ENCODE data around the gene IL10RB.

IL10RB gene

DNA sequence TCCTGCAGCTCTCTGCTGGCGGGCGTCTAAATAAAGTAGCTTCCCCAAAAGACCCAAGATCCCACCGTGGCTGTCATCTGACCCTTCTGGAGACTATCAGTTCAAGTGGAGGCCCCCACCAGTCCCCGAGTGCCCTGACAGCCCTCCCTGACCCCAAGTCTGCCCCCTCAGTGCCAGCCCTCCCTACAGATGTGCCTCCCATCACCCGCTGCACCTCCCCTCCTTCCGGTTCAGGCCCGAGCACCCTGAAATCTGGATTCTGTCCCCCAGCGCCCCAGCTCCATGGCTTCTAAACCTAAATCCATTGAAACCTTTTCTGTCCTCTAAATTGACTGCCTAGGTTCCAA lies 595 bp downstream of the IL10RB start:
- no peak for DNase-seq (ENCODE audit: low read depth in 2 of 2)

DNA sequence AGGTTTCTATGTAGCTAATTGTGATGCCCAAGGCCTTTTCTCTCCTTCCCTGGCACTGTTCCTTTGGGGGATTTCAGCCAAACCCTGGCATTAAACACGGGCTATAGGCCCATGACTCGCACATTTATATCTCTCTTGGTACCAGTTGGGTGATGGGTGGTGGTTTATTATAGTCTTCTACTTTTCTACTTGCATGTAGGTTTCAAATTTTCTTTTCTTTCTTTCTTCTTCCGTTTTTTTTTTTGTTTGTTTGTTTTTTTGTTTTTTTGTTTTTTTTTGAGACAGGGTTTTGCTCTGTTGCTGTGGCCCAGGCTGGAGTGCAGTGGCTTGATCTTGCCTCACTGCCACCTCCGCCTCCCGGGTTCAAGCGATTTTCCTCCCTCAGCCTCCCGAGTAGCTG lies 1.1 kb downstream of the IL10RB start:
- DNase-seq (ENCODE audit: low read depth in 2 of 2): no peak

DNA sequence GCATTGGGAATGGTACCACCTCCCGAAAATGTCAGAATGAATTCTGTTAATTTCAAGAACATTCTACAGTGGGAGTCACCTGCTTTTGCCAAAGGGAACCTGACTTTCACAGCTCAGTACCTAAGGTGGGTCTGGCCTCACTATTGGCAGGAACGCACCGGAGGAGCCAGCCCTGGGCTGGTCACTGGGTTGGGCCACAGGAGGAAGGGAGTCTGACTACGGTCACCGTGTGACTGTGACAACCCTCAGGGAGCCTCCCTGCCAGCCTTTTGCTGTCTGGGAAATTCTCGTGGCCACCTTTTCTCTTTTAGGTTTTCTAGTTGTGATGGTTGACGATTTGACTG lies 2.2 kb downstream of the IL10RB start:
- no peak for DNase-seq (ENCODE audit: low read depth in 2 of 2)

DNA sequence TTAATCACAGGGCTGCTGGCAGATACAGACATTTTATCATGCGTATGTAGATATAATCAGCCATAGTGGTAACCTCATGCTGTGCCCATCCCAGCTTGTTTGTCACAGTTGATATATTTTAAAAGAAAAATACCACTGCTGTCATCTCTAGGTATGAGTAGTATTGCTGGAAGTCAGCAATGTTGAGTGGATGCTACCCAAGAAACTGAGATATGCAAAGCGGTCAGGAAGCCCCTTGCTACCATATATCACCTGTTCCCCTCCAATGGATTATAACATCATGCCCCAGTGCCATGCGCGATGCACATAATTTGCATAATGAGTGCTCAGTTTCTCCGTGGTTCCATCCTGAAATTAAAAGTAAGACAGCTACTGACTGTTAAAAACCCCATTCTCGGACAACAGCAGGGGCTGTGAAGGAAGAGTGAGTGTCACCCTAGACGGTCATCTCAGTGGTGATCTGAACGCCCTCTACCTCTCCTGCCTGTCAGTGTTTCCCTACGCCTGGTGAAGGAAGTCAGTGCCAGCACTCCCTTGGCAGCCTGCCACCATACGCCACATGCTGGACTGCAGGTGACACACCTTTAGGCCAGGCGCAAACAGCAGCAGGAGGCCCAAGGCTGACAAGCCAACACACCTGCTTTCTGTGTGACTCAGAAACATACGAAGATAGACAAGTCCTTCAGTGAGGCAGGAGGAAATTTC lies 2.7 kb downstream of the IL10RB start:
- DNase-seq (ENCODE audit: low read depth in 2 of 2): no peak

DNA sequence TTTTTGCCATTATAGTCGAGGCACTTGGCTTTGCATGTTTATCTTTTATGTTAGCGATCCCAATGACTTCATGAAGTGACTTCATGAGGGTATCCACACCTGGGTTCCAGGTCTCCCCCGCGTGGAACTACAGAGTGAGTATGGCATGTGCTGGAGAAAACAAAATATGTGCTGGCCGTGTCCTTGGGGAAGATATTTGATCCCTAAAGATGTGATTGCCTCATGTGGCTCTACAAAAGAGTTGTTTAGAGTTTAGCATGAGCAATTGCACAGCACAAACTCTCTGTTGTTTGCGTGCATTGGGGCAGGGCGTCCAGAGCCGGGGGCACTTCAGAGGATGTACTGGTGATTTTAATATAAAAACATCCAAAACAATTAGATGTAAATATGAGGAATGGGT lies 4.8 kb downstream of the IL10RB start:
- no peak for DNase-seq (ENCODE audit: low read depth in 2 of 2)

DNA sequence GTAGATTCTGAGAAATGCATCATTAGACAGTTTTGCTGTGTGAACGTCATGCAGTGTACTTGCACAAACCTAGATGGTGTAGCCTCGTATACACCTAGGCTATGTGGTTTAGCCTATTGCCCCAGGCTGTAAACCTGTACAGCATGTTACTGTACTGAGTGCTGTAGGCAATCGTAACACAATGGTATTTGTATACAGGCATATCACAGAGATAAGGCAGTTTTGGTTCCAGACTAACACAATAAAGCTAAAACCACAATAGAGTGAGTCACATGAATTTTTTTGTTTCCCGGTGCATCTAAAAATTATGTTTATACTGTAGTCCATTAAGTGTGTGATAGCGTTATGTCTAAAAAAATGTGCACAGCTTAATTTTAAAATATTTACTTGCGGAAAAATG lies 6.9 kb downstream of the IL10RB start:
- DNase-seq (ENCODE audit: low read depth in 2 of 2): no peak

DNA sequence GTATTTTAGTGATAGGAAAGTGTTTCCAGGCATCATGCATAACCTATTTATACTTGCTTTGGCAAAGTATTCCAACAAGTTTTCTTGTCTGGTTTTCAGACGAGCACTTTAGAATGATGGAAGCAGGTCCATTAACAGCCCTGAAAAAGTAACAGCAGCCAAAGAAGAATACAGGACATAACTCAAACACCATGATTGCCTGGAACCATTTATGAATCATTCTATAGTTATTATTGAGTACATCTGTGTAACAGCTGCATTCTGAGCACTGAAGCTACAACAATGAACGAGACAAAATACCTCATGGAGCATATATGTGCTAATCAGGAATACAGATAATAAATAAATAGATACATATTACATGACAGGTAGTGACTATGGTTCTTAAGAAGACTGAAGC lies 12.6 kb downstream of the IL10RB start:
- no peak for DNase-seq (ENCODE audit: low read depth in 2 of 2)

DNA sequence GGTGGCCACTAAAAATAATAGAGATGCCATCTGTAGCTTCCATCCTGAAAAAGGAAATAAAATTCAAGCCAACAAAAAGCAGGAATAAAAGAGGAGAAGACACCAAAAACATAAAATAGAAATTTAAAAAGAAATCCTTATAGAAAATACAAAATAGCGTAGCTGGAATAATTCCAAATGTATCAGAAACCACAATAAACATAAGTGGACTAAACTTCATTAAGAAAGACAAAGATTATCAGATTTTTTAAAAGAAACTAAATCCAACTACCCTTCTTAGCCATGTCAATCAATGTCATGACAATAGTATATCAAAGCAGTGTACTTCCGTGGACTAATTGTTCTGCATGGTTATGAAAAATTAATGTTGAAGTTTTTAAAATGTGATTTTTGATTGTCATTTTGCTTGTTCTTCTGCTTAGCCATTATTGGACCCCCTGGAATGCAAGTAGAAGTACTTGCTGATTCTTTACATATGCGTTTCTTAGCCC lies 13.2 kb downstream of the IL10RB start:
- no peak for DNase-seq (ENCODE audit: low read depth in 2 of 2)

DNA sequence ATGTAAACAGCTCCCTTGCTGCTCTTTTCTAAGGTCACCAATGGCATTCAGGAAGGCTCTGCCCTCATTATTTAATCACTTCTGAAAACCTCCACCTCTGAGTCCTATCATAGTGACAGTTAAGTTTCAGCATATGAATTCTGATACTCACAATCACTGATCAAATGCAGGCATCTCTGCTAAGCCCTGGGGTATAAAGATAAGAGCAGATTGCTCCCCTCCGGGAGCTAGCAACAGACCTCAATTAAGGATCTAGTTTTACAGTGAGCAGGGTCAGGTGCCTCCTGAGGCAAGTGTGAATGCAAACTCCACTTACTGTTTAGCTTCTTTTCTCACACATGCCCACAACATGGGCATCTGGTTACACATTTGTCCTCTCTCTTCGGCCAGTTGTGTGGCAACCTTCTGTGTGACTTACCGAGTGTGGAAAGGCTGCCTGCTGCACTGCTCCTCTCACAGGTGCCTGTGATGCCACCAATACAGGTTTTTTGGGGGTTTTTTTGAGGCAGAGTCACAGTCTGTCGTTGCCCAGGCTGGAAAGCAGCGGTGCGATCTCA lies 15.0 kb downstream of the IL10RB start:
- DNase-seq (ENCODE audit: low read depth in 2 of 2): no peak

DNA sequence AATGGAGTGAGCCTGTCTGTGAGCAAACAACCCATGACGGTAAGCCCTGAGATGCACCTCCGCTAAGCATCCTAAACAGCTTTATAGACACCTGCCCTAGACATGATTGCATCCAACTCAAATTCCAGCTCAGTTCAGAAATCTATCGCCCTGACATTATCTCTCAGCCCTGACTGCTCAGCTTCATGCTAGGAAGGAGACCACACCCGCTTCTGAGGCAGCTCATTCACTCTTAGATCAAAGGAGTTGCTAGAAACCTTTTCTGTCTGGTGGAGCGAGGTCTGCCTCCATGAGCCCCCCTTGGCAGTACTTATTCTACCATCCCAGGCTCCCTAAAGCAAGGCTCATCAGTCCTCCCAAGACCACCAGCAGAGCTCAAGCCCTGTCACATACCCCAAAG lies 17.0 kb downstream of the IL10RB start:
- no peak for DNase-seq (ENCODE audit: low read depth in 2 of 2)

DNA sequence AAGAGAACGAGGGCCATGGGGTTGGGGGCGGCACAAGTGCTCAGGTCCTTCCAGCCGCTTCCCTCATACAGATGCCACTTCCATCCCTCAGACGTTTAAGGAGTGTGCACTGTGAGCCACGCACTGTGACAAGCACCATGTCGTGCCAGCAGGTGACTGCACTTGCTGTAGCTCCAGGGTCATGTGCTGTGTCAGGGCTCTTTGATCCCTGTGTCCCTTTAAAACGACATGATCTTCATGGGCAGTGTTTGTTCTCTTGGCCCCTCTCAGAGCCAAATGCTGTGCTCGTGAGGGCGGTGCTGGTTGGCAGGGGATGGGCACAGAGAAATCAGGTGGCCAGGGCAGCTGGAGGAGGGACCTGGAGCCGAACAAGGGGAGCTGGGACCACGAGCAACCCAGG lies 19.9 kb downstream of the IL10RB start:
- DNase-seq (ENCODE audit: low read depth in 2 of 2): no peak

DNA sequence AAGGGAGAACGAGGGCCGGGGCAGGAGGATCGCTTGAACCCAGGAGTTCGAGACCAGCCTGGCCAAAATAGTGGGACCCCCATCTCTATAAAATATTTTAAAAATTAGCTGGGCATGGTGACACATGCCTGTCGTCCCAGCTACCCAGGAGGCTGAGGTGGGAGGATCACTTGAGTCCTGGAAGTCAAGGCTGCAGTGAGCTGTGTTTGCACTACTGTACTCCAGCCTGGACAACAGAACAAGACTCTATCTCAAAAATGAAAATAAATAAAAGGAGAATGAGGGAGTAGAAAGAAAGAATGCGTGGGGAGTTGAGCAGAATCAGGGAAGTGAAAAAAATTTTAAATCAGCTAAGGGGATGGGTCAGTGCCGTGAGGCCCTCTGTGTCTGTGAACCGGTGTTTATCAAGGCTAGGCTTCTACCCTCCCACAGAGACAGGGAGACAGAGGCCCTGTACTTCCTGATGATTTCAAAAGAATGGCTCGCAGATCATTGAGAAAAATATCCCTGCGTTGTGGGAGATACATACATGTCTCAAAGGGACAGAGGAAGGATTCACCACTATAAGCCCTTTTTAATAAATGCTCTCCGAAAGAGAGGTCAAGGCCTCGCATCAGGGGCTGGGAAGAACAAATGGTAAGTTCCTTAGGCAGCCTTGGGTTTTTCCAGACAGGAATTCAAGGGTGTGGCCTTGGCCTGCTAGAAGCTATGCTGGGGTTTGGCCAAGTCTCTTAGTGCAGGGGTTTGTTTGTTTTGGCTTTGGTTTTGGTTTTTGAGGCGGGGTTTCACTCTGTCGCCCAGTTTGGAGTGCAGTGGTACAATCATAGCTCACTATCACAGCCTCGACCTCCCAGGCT lies 20.7 kb downstream of the IL10RB start:
- DNase-seq (ENCODE audit: low read depth in 2 of 2): no peak

DNA sequence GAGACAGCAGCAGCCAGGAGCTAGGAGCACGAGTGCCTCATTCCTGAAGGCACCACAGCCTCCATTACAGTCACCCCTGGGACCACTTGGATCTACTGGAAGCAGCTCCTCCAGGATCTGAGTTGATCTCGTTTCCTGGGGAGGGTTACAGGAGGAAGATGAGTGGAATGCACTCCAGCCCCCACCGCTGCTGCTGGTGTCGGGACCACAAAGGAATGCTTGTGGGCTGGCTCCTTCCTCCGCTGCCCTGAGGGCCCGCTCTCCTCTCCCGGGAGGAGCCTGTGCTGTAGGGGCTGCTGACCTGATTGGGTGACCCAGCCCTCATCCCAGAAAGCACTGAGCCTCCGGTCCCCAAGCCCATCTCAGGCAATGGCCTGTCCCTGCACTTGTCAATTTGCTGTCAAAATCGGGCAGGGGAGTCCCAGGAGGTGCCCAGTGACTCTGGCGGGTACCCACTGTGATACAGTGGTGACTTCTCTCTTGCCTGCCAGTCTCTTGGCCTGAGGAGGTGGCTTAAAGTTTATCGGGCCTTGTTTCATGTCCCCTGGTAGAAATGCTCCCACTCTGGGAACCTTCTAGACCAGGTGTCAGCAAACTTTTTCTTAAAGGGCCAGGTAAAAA lies 23.1 kb downstream of the IL10RB start:
- no peak for DNase-seq (ENCODE audit: low read depth in 2 of 2)

DNA sequence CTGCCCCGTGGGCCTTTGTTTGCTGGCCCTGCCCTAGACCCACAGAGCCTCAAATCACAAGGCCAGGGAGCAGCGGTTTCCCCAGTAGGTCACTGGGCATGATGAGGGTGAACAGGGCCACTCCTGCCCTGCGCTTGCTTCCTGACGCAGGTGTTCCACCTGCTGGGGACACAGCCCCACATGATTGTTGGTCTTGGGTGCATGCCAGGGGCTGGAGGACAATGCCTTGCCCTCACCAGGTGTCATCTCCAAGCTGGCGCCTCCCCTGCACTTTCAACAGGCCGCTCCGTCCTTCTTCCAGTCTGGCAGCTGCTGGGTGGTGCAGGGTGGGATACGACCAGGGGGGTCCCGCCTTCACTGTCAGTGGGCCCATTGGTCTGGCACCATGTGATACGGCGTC lies 24.3 kb downstream of the IL10RB start:
- no peak for DNase-seq (ENCODE audit: low read depth in 2 of 2)

DNA sequence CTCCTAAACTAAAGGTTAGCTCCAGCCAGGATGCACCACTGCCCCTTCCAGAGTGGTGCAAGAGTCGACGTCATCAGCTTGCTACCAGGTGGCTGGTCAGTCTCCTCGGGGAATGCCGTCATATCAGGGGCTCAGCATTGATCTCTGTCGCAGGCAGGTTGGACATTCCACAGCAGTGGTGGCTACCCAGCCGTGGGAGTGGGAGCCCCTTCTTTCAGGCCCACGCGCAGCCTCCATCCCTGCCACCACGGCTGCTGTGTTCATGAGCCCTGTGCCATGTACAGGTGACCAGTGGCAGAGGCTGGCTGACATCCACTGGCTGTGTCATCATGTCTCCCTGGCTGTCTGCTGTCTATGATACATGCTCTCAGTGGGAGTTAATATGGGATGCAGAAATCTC lies 25.5 kb downstream of the IL10RB start:
- DNase-seq (ENCODE audit: low read depth in 2 of 2): no peak

DNA sequence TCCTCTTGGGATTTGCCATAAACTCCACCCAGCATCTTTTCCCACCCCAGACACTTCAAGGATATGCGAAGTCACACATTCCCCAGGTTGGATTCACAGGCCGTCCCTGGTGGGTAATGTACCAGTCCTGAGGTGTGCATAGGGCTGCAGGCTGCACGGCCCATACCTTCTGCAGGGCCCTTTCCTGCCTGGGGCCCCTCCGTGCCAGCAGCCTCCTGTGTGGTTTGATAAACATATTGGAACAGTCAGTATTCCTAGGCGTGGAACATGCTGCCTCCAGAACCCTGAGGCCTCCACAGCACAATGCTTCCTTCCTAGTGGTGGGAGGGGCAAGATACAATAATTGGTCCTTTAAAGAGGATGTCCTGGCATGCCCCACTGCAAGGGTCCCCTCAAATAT lies 26.6 kb downstream of the IL10RB start:
- DNase-seq (ENCODE audit: low read depth in 2 of 2): no peak

DNA sequence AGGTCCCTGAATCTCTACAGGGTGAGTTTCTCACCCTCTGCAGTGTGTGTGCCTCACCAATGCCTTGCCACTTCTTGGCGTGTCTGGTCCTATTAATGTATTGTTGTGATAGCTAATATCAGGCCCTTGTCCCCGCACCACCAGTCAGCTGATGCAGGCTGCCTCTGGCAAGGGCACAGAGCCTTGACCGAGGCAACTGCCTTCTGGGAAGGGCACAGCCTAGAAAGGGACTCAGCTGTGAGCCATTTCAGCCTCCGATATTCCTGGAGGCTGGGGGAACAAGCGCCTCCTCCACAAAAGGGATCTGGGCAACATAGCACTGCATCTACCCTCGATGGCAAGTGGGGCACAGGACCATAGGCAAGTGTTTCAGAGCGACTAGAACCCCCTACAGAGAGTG lies 27.0 kb downstream of the IL10RB start:
- DNase-seq (ENCODE audit: low read depth in 2 of 2): no peak

DNA sequence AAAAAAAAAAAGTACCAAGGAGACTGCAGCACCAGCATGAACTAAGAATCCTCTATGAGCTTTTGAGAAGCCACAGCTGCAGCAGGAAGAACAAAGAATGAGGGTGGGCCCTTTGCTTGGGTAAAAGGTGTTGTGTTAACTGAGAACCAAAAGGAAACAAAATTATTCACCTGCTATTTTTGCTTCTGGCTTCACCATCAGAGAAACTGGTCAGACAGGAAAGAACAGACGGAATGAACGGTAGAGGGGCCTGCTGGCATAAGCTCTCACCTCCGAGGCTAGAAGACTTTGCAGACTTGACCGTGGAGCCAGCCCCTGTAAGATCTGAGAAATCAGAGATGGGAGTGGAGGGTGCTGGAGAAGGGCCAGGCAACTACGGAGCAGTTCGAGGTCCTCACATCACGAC lies 27.6 kb downstream of the IL10RB start:
- no peak for DNase-seq (ENCODE audit: low read depth in 2 of 2)

DNA sequence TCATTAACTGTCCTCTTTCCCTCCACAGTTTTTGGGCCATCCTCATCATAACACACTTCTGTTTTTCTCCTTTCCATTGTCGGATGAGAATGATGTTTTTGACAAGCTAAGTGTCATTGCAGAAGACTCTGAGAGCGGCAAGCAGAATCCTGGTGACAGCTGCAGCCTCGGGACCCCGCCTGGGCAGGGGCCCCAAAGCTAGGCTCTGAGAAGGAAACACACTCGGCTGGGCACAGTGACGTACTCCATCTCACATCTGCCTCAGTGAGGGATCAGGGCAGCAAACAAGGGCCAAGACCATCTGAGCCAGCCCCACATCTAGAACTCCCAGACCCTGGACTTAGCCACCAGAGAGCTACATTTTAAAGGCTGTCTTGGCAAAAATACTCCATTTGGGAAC lies 30.0 kb downstream of the IL10RB start:
- DNase-seq (ENCODE audit: low read depth in 2 of 2): no peak

DNA sequence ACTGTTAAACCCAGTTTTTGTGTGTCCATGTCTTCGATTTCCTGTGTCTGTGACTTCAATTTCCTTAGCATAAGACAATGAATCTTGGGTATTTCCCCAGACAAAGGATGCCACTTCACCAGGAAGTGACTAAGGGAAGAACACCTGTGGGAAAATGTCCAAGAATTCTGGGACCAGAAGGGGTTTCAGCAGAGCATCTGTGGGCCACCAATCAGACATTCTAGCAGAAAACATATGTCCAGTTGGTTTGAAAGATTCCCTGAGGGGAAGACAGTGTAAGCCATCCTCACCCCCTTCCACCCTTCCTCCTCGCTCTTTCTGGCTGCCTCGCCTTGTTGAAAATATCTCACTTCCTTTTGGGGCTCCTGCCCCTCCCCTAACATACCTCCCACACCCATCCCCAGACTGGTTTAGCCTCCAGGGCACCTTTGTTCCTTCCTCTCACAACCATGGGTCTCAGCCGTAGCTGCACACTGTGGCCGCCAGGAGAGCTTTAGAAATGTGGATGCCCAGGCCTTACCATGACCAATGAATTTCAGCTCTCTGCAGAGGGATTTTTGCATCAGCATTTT lies 33.1 kb downstream of the IL10RB start:
- no peak for DNase-seq (ENCODE audit: low read depth in 2 of 2)

DNA sequence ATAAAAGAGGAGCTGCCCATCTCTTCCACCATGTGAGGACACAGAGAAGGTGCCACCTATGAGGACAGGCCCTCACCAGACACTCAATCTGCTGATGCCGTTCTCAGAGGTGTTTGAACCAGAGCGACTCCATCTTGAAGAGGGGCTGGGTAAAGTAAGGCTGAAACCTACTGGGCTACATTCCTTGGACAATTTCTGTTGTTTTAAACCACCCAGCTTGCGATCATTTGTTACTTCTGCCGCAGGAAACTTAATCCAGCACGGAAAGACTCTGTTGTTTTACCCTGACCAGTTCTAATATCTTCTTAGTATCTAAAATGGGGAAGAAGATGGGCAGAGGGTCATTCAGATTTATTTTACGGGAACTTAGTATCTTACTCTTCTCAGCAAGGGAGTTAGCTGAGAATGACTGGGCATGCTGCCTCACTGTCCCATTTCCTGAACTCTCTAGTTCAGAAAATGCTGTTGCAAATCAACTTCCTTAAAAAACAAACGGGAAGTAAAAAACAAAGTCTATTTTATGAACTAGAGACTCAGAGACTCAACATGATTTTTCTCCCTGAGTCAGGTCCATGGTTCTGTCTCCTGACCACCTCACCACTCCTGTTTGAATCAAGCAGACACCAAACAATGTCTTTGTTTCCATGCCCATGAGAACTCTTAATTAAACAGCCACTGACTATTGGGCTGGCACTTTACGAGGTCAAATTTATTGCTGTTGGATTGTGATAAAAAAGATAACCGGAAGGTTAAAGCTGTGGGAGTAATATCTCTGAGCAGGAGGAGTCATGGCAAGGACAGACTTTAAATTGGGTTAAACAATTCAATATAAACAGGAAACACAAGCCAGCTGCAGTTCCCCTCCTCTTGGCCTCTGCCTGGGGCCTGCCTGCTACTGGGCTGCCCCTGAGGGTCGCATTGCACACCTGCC lies 34.8 kb downstream of the IL10RB start:
- DNase-seq (ENCODE audit: low read depth in 2 of 2): no peak
